Measurements from ENCODE around the gene YLPM1.

DNA sequence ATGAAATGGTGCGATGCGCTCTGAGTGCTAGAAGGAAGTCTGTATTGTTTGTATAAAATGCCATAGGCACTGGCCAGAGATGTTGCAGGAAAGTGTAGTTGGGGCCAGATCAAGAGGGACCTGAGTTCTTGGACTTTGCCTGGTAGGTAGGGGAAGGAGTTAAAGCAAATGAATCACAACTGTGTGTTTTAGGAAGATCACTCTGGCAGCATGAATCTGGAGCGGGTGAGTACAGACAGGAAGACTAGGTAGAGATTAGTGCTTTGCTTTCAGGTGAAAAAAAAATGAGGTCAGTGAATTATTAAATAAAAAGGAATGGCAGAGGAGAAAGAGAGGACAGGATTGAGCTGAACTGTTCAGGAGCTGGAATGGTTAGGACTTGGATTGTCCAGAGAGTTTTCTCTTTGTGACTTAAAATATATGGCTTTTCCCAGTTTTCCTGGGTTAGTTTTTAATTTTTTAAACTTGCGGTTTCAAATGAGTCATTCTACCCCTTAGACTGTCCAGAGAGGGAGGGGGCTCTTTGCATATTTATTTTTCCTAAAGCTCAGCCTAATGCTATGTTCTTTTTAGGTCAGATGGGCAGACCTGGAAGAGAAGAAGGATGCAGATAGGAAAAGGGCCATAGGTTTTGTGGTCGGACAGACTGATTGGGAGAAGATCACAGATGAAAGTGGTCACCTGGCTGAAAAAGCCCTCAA is 71.7 kb downstream of the YLPM1 start:
- TF ChIP-seq, protein P1, sequence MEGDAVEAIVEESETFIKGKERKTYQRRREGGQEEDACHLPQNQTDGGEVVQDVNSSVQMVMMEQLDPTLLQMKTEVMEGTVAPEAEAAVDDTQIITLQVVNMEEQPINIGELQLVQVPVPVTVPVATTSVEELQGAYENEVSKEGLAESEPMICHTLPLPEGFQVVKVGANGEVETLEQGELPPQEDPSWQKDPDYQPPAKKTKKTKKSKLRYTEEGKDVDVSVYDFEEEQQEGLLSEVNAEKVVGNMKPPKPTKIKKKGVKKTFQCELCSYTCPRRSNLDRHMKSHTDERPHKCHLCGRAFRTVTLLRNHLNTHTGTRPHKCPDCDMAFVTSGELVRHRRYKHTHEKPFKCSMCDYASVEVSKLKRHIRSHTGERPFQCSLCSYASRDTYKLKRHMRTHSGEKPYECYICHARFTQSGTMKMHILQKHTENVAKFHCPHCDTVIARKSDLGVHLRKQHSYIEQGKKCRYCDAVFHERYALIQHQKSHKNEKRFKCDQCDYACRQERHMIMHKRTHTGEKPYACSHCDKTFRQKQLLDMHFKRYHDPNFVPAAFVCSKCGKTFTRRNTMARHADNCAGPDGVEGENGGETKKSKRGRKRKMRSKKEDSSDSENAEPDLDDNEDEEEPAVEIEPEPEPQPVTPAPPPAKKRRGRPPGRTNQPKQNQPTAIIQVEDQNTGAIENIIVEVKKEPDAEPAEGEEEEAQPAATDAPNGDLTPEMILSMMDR (IDR thresholded peaks at IDR 0.05) = no peak
- no peak for TF ChIP-seq POLR2A (IDR thresholded peaks at IDR 0.05)

Data from adrenal gland (tissue), 5 donors.